Measurements from ENCODE around the gene APBA2.

Gene APBA2

GRCh38 chr15:29105151-29105854 is 219.5 kb downstream of the APBA2 start:
- Histone ChIP-seq H4K20me1 (ENCODE audit: insufficient read depth, low read length) (no peaks in the 10 kb centered on the region), H3K9me2 (ENCODE audit: low read depth, low read length) (no peaks in the 10 kb centered on the region), H3K27ac (ENCODE audit: low read depth, low read length, poor library complexity, severe bottlenecking) (no peak overlapping the region), H3K9me3 (ENCODE audit: low read length) (no peaks in the 10 kb centered on the region), H3K4me2 (ENCODE audit: low read length) (no peak overlapping the region), H2AFZ (ENCODE audit: low read length) (no peak overlapping the region), H3F3A (ENCODE audit: insufficient read depth, low read length) (no peaks in the 10 kb centered on the region), H3K9ac (ENCODE audit: low read length) (no peak overlapping the region), H3K79me2 (ENCODE audit: insufficient read depth, low read length) (no peaks in the 10 kb centered on the region), H3K4me3 (ENCODE audit: low read depth, low read length, poor library complexity, severe bottlenecking) (no peak overlapping the region), H3K36me3 (ENCODE audit: insufficient read depth, low read length) (no peaks in the 10 kb centered on the region), H3K4me1 (ENCODE audit: insufficient read depth, low read length, severe bottlenecking) (no peaks in the 10 kb centered on the region), H3K27me3 (ENCODE audit: insufficient read depth, low read length) (no peaks in the 10 kb centered on the region)
- TF ChIP-seq, protein P1, sequence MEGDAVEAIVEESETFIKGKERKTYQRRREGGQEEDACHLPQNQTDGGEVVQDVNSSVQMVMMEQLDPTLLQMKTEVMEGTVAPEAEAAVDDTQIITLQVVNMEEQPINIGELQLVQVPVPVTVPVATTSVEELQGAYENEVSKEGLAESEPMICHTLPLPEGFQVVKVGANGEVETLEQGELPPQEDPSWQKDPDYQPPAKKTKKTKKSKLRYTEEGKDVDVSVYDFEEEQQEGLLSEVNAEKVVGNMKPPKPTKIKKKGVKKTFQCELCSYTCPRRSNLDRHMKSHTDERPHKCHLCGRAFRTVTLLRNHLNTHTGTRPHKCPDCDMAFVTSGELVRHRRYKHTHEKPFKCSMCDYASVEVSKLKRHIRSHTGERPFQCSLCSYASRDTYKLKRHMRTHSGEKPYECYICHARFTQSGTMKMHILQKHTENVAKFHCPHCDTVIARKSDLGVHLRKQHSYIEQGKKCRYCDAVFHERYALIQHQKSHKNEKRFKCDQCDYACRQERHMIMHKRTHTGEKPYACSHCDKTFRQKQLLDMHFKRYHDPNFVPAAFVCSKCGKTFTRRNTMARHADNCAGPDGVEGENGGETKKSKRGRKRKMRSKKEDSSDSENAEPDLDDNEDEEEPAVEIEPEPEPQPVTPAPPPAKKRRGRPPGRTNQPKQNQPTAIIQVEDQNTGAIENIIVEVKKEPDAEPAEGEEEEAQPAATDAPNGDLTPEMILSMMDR (IDR thresholded peaks at IDR 0.05; ENCODE audit: low read length), result no peak
- no peak for TF ChIP-seq EZH2 (IDR thresholded peaks at IDR 0.05; ENCODE audit: borderline replicate concordance, low read length)

GRCh38 chr15:29106116-29106515 is 220.3 kb downstream of the APBA2 start:
- Histone ChIP-seq H3K27ac (ENCODE audit: low read depth, low read length, poor library complexity, severe bottlenecking) (no peak overlapping the region), H3K4me2 (ENCODE audit: low read length) (no peak overlapping the region), H4K20me1 (ENCODE audit: insufficient read depth, low read length) (no peaks in the 10 kb centered on the region), H3K4me1 (ENCODE audit: insufficient read depth, low read length, severe bottlenecking) (no peaks in the 10 kb centered on the region), H3K36me3 (ENCODE audit: insufficient read depth, low read length) (no peaks in the 10 kb centered on the region), H3K4me3 (ENCODE audit: low read depth, low read length, poor library complexity, severe bottlenecking) (no peak overlapping the region), H3K9ac (ENCODE audit: low read length) (no peak overlapping the region), H3K9me3 (ENCODE audit: low read length) (no peaks in the 10 kb centered on the region), H3F3A (ENCODE audit: insufficient read depth, low read length) (no peaks in the 10 kb centered on the region), H2AFZ (ENCODE audit: low read length) (no peak overlapping the region), H3K27me3 (ENCODE audit: insufficient read depth, low read length) (no peaks in the 10 kb centered on the region), H3K79me2 (ENCODE audit: insufficient read depth, low read length) (no peaks in the 10 kb centered on the region), H3K9me2 (ENCODE audit: low read depth, low read length) (no peaks in the 10 kb centered on the region)
- no peak for TF ChIP-seq EZH2 (IDR thresholded peaks at IDR 0.05; ENCODE audit: borderline replicate concordance, low read length)
- TF ChIP-seq, protein P1 (IDR thresholded peaks at IDR 0.05; ENCODE audit: low read length), result no peak

- H3K27ac ChIP-seq (ENCODE audit: low read depth, low read length, poor library complexity, severe bottlenecking), result no peak overlapping the region
- no peaks in the 10 kb centered on the region for H3K36me3 ChIP-seq (ENCODE audit: insufficient read depth, low read length)
- TF ChIP-seq, protein P1 (IDR thresholded peaks at IDR 0.05; ENCODE audit: low read length), result no peak
- TF ChIP-seq EZH2 (IDR thresholded peaks at IDR 0.05; ENCODE audit: borderline replicate concordance, low read length), result no peak
- no peaks in the 10 kb centered on the region for H3K79me2 ChIP-seq (ENCODE audit: insufficient read depth, low read length)
- H3K9me2 ChIP-seq (ENCODE audit: low read depth, low read length), result no peaks in the 10 kb centered on the region
- H3F3A ChIP-seq (ENCODE audit: insufficient read depth, low read length), result no peaks in the 10 kb centered on the region
- H3K4me1 ChIP-seq (ENCODE audit: insufficient read depth, low read length, severe bottlenecking), result no peaks in the 10 kb centered on the region
- H2AFZ ChIP-seq (ENCODE audit: low read length), result no peak overlapping the region
- H3K9ac ChIP-seq (ENCODE audit: low read length), result no peak overlapping the region
- H4K20me1 ChIP-seq (ENCODE audit: insufficient read depth, low read length), result no peaks in the 10 kb centered on the region
- H3K27me3 ChIP-seq (ENCODE audit: insufficient read depth, low read length), result no peaks in the 10 kb centered on the region
- H3K9me3 ChIP-seq (ENCODE audit: low read length), result no peaks in the 10 kb centered on the region
- no peak overlapping the region for H3K4me2 ChIP-seq (ENCODE audit: low read length)
- H3K4me3 ChIP-seq (ENCODE audit: low read depth, low read length, poor library complexity, severe bottlenecking), result no peak overlapping the region
Observed at GRCh38 chr15:29106551-29107290, 220.9 kb downstream of the APBA2 start.

Measured in OCI-LY1 (cell line).